Aorta (tissue), 5 donors: ENCODE measurements around the gene MAP3K5. TPM values are rescaled to one million over a fixed set of nuclear protein-coding genes. Genes with fewer than 3 reads are reported as not detected.
A peak's percentile ranks its signal among the peaks of the same experiment; 100 is the strongest.
"Not testable (repeated sequence)": the region's sequence is repeated elsewhere in the genome, so short reads cannot be mapped to it uniquely, and the experiment has no call there.

Source experiments
- ATAC-seq: fragments of 200-7000 bp; cut with Tn5 transposase; one replicate; pipeline ENCODE4 v1.9.1; 2022; ENCODE audit warnings: moderate library complexity; ENCODE audit not compliant: low FRiP score
- DNase-seq, 2 donors: peaks; one replicate each; pipeline ENCODE4 v3.0.0-alpha.2; 2020
- H3K27ac ChIP-seq, 2 donors: one replicate each; pipeline ENCODE4 v1.5.1; 2013; ENCODE audit warnings: low read length in 2 of 2, mild to moderate bottlenecking in 2 of 2, moderate library complexity in 2 of 2, control low read depth in 1 of 2, inconsistent platforms in 1 of 2, low read depth in 1 of 2
- H3K27me3 ChIP-seq, 2 donors: one replicate each; pipeline ENCODE4 v1.6.1; 2013; ENCODE audit warnings: control low read depth in 1 of 2, low read length in 1 of 2, mild to moderate bottlenecking in 1 of 2, moderate library complexity in 1 of 2; ENCODE audit not compliant: insufficient read depth in 2 of 2, control insufficient read depth in 1 of 2
- H3K36me3 ChIP-seq, 2 donors: one replicate each; pipeline ENCODE4 v1.6.1; 2013; ENCODE audit warnings: control low read depth in 1 of 2, low read length in 1 of 2, mild to moderate bottlenecking in 1 of 2; ENCODE audit not compliant: insufficient read depth in 2 of 2, control insufficient read depth in 1 of 2
- H3K4me1 ChIP-seq, 2 donors: one replicate each; pipeline ENCODE4 v1.6.1; 2013; ENCODE audit warnings: low read length in 2 of 2, control low read depth in 1 of 2, mild to moderate bottlenecking in 1 of 2, moderate library complexity in 1 of 2; ENCODE audit not compliant: insufficient read depth in 2 of 2, control insufficient read depth in 1 of 2
- H3K4me3 ChIP-seq, 2 donors: one replicate each; pipeline ENCODE4 v1.5.1; 2013; ENCODE audit warnings: low read length in 2 of 2, control low read depth in 1 of 2, mild to moderate bottlenecking in 1 of 2
- H3K9me3 ChIP-seq: one replicate; pipeline ENCODE4 v1.6.1; 2013; ENCODE audit warnings: mild to moderate bottlenecking, low read length; ENCODE audit not compliant: control insufficient read depth
- WGBS, 2 donors: extraction: QIAGEN DNeasy Blood & Tissue Kit; methylation state at CpG; one replicate each; pipeline ENCODE4 v1.1.7; 2013; 5-methylcytosine and 5-hydroxymethylcytosine counted together
- intact Hi-C, 2 donors: fragments of 100-400 bp; cut with DNase I; formaldehyde crosslinking; loops; one replicate each; pipeline versions ENCODE4 v1.14.2 to v1.15.0; 2022
- polyA plus RNA-seq, 2 donors: library from polyadenylated mRNA; stranded (reverse); fragments of 200-250 nt; gene quantifications; one replicate each; pipeline ENCODE4 v1.2.3, GENCODE V29; 2013
- total RNA-seq, 2 donors: library from RNA; stranded (reverse); fragmentation: NEBNext Ultra II Directional; extraction: Animal tissue kit (Norgen Biotek cat#: 25700); gene quantifications; one replicate each; pipeline ENCODE4 v1.2.1, GENCODE V29; 2021
- donor health status: healthy with polysubstance abuse.
- donor health status: Bipolar disorder and iron deficiency.
- donor health status: DM: no; HTN: no; CAD: no.
- donor health status: DM: no; HTN: no; CAD: no.
- donor health status: DM: yes; HTN: yes; CAD: no.

The MAP3K5 gene
- total and polyA plus RNA-seq, 4 donors = 16.2 to 48.4 (median 35.7) TPM

GRCh38 chr6:136795996-136796395, 3.7 kb upstream of the MAP3K5 start:
- intact Hi-C loops = no loop called here
- no peak overlapping the region for H3K4me3 ChIP-seq
- no peaks in the 10 kb centered on the region for H3K4me1 ChIP-seq
- no peak for DNase-seq
- no peaks in the 10 kb centered on the region for H3K9me3 ChIP-seq
- no peak for ATAC-seq
- no peaks in the 10 kb centered on the region for H3K36me3 ChIP-seq
- WGBS, 2 donors = 91 to 93% methylated on average over 5 of the region's 5 CpGs
- no peaks in the 10 kb centered on the region for H3K27me3 ChIP-seq
- H3K27ac ChIP-seq = no peak overlapping the region

GRCh38 chr6:136795386-136795785, 3.1 kb upstream of the MAP3K5 start:
- no peaks in the 10 kb centered on the region for H3K9me3 ChIP-seq
- H3K36me3 ChIP-seq = no peaks in the 10 kb centered on the region
- H3K27me3 ChIP-seq = no peaks in the 10 kb centered on the region
- ATAC-seq (no peak), DNase-seq (no peak)
- intact Hi-C loops = no loop called here
- no peak overlapping the region for H3K4me3 ChIP-seq
- no peaks in the 10 kb centered on the region for H3K4me1 ChIP-seq
- WGBS, 2 donors = 83 to 86% methylated on average over 2 of the region's 2 CpGs
- no peak overlapping the region for H3K27ac ChIP-seq

- peak overlapping the region; percentile 47 to 89 for H3K27ac ChIP-seq
- no peaks in the 10 kb centered on the region for H3K4me1 ChIP-seq
- DNase-seq = no peak
- 17 to 19% methylated on average over 8 of the region's 8 CpGs for WGBS, 2 donors
- ATAC-seq = no peak
- intact Hi-C loops = loop anchor here (1.0 to 5.0 kb wide), 5 partner anchors 29 to 213 kb away; partner anchors contain the start of gene PEX7 (in 1 of the 2)
- H3K9me3 ChIP-seq = no peaks in the 10 kb centered on the region
- H3K27me3 ChIP-seq = no peaks in the 10 kb centered on the region
- H3K4me3 ChIP-seq = no peak overlapping the region
- H3K36me3 ChIP-seq = no peaks in the 10 kb centered on the region
Observed at GRCh38 chr6:136793363-136793762, 1.1 kb upstream of the MAP3K5 start.

- Histone ChIP-seq H3K36me3 (no peaks in the 10 kb centered on the region), H3K4me3 (peak overlapping the region; percentile 72 to 93), H3K4me1 (peaks cover 3 to 4% of the 10 kb centered on the region in 2 donors), H3K9me3 (no peaks in the 10 kb centered on the region), H3K27ac (peak overlapping the region; percentile 80 to 89), H3K27me3 (no peaks in the 10 kb centered on the region)
- no peak for ATAC-seq
- 0% methylated on average over 7 to 46 of the region's 46 CpGs for WGBS, 2 donors
- DNase-seq = no peak
- intact Hi-C loops = loop anchor here (1.0 to 5.0 kb wide), 6 partner anchors 31 to 211 kb away; partner anchors contain the start of gene PEX7 (in 1 of the 2)
Observed at GRCh38 chr6:136792095-136792409, 225 bp downstream of the MAP3K5 start.

- H3K4me1 ChIP-seq = peaks cover 3 to 7% of the 10 kb centered on the region in 2 donors
- peak overlapping the region; percentile 72 to 93 for H3K4me3 ChIP-seq
- DNase-seq (peak; percentile 79 to 87), ATAC-seq (peak; percentile 74)
- H3K9me3 ChIP-seq = no peaks in the 10 kb centered on the region
- no peaks in the 10 kb centered on the region for H3K27me3 ChIP-seq
- WGBS, 2 donors = 0 to 1% methylated on average over 60 to 62 of the region's 62 CpGs
- no peaks in the 10 kb centered on the region for H3K36me3 ChIP-seq
- H3K27ac ChIP-seq = peak overlapping the region; percentile 80 to 89
- intact Hi-C loops = loop anchor here (1.0 to 5.0 kb wide), 6 partner anchors 31 to 211 kb away; partner anchors contain the start of gene PEX7 (in 1 of the 2)
Observed at GRCh38 chr6:136791296-136792094, 782 bp downstream of the MAP3K5 start.

- WGBS, 2 donors = 1 to 2% methylated on average over 7 of the region's 7 CpGs
- H3K4me1 ChIP-seq = peaks cover 3 to 10% of the 10 kb centered on the region in 2 donors
- no peaks in the 10 kb centered on the region for H3K9me3 ChIP-seq
- no peaks in the 10 kb centered on the region for H3K36me3 ChIP-seq
- peak overlapping the region; percentile 72 to 93 for H3K4me3 ChIP-seq
- no peak for DNase-seq
- H3K27me3 ChIP-seq = no peaks in the 10 kb centered on the region
- intact Hi-C loops = loop anchor here in 1 of 2 donors (5.0 kb wide), 1 partner anchor 33 kb away; no protein-coding TSS in a partner anchor
- H3K27ac ChIP-seq = peak overlapping the region; percentile 70 to 80
- no peak for ATAC-seq
Observed at GRCh38 chr6:136790411-136791295, 1.6 kb downstream of the MAP3K5 start.

- not testable (repeated sequence) for H3K27me3 ChIP-seq, DNase-seq, ATAC-seq, H3K36me3 ChIP-seq, H3K9me3 ChIP-seq
- 23 to 30% methylated on average over 3 of the region's 3 CpGs for WGBS, 2 donors
- H3K4me1 ChIP-seq = peaks cover 3 to 19% of the 10 kb centered on the region in 2 donors
- intact Hi-C loops = loop anchor here in 1 of 2 donors (5.0 kb wide), 1 partner anchor 102 kb away; no protein-coding TSS in a partner anchor
- H3K27ac ChIP-seq = peak overlapping the region; percentile 39 to 91
- peak overlapping the region; percentile 67 to 72 for H3K4me3 ChIP-seq
Observed at GRCh38 chr6:136789440-136789839, 2.8 kb downstream of the MAP3K5 start.

- 54 to 55% methylated on average over 7 of the region's 7 CpGs for WGBS, 2 donors
- peaks cover 3 to 26% of the 10 kb centered on the region in 2 donors for H3K4me1 ChIP-seq
Observed at GRCh38 chr6:136788069-136788902, 4.0 kb downstream of the MAP3K5 start.

More at GRCh38 chr6:136788069-136788902, 4.0 kb downstream of the MAP3K5 start:
- peak overlapping the region in 1 of 2 donors; percentile 28 for H3K4me3 ChIP-seq
- ATAC-seq = no peak
- intact Hi-C loops = loop anchor here in 1 of 2 donors (5.0 kb wide), 1 partner anchor 101 kb away; no protein-coding TSS in a partner anchor
- H3K27me3 ChIP-seq = no peaks in the 10 kb centered on the region
- H3K36me3 ChIP-seq = no peaks in the 10 kb centered on the region
- no peak for DNase-seq
- H3K27ac ChIP-seq = peak overlapping the region in 1 of 2 donors; percentile 83
- no peaks in the 10 kb centered on the region for H3K9me3 ChIP-seq
